ENCODE results near the gene AK8.

The AK8 gene

GRCh38 chr9:132919614-132920268 is 41.7 kb upstream of the AK8 start:
- no peak for TF ChIP-seq FOXM1 (IDR thresholded peaks at IDR 0.05; ENCODE audit: borderline replicate concordance, low read depth)
- TF ChIP-seq MAX (IDR thresholded peaks at IDR 0.05) = no peak
- TF ChIP-seq EP300 (IDR thresholded peaks at IDR 0.05; ENCODE audit: borderline replicate concordance) = no peak
- TF ChIP-seq NFIC (IDR thresholded peaks at IDR 0.05) = no peak
- no peak for TF ChIP-seq EGR1 (IDR thresholded peaks at IDR 0.05)

GRCh38 chr9:132914924-132915323 is 36.8 kb upstream of the AK8 start:
- TF ChIP-seq FOXM1 (IDR thresholded peaks at IDR 0.05; ENCODE audit: borderline replicate concordance, low read depth) (no peak), RAD21 (IDR thresholded peaks at IDR 0.05; ENCODE audit: low read depth) (no peak), TEAD4 (IDR thresholded peaks at IDR 0.05) (no peak), USF1 (IDR thresholded peaks at IDR 0.05) (no peak), TAF1 (IDR thresholded peaks at IDR 0.05; ENCODE audit: low read depth) (no peak), REST (IDR thresholded peaks at IDR 0.05; ENCODE audit: low read depth) (no peak), NFIC (IDR thresholded peaks at IDR 0.05) (no peak), YY1 (IDR thresholded peaks at IDR 0.05; ENCODE audit: low read depth) (no peak), EGR1 (IDR thresholded peaks at IDR 0.05) (no peak), CEBPB (IDR thresholded peaks at IDR 0.05) (no peak), ZBTB7A (IDR thresholded peaks at IDR 0.05; ENCODE audit: low read depth) (no peak), TCF12 (IDR thresholded peaks at IDR 0.05; ENCODE audit: low read depth) (no peak), CREB1 (IDR thresholded peaks at IDR 0.05; ENCODE audit: low read depth) (no peak), EP300 (IDR thresholded peaks at IDR 0.05; ENCODE audit: borderline replicate concordance) (no peak), MAX (IDR thresholded peaks at IDR 0.05) (no peak)

- no peak for TF ChIP-seq YY1 (IDR thresholded peaks at IDR 0.05; ENCODE audit: low read depth)
- TF ChIP-seq ZBTB7A (IDR thresholded peaks at IDR 0.05; ENCODE audit: low read depth) = no peak
Measured at GRCh38 chr9:132912131-132912530, 34.0 kb upstream of the AK8 start.

- TF ChIP-seq YY1 (IDR thresholded peaks at IDR 0.05; ENCODE audit: low read depth) (no peak), TAF1 (IDR thresholded peaks at IDR 0.05; ENCODE audit: low read depth) (no peak), EGR1 (IDR thresholded peaks at IDR 0.05) (no peak)
Measured at GRCh38 chr9:132910376-132910775, 32.3 kb upstream of the AK8 start.

- TF ChIP-seq USF1 (IDR thresholded peaks at IDR 0.05) (no peak), FOXM1 (IDR thresholded peaks at IDR 0.05; ENCODE audit: borderline replicate concordance, low read depth) (no peak), CREB1 (IDR thresholded peaks at IDR 0.05; ENCODE audit: low read depth) (no peak), TCF12 (IDR thresholded peaks at IDR 0.05; ENCODE audit: low read depth) (no peak), EP300 (IDR thresholded peaks at IDR 0.05; ENCODE audit: borderline replicate concordance) (no peak), RAD21 (IDR thresholded peaks at IDR 0.05; ENCODE audit: low read depth) (no peak), EGR1 (IDR thresholded peaks at IDR 0.05) (no peak), MAX (IDR thresholded peaks at IDR 0.05) (no peak), TEAD4 (IDR thresholded peaks at IDR 0.05) (no peak), CEBPB (IDR thresholded peaks at IDR 0.05) (no peak), TAF1 (IDR thresholded peaks at IDR 0.05; ENCODE audit: low read depth) (no peak), ZBTB7A (IDR thresholded peaks at IDR 0.05; ENCODE audit: low read depth) (no peak), NFIC (IDR thresholded peaks at IDR 0.05) (no peak), YY1 (IDR thresholded peaks at IDR 0.05; ENCODE audit: low read depth) (no peak), REST (IDR thresholded peaks at IDR 0.05; ENCODE audit: low read depth) (no peak)
Measured at GRCh38 chr9:132909311-132909710, 31.2 kb upstream of the AK8 start.

GRCh38 chr9:132908635-132909034 is 30.6 kb upstream of the AK8 start:
- TF ChIP-seq REST (IDR thresholded peaks at IDR 0.05; ENCODE audit: low read depth) (no peak), MAX (IDR thresholded peaks at IDR 0.05) (no peak), NFIC (IDR thresholded peaks at IDR 0.05) (no peak), CREB1 (IDR thresholded peaks at IDR 0.05; ENCODE audit: low read depth) (no peak), CEBPB (IDR thresholded peaks at IDR 0.05) (no peak), TEAD4 (IDR thresholded peaks at IDR 0.05) (no peak), FOXM1 (IDR thresholded peaks at IDR 0.05; ENCODE audit: borderline replicate concordance, low read depth) (no peak), ZBTB7A (IDR thresholded peaks at IDR 0.05; ENCODE audit: low read depth) (no peak), TAF1 (IDR thresholded peaks at IDR 0.05; ENCODE audit: low read depth) (no peak), EGR1 (IDR thresholded peaks at IDR 0.05) (no peak), TCF12 (IDR thresholded peaks at IDR 0.05; ENCODE audit: low read depth) (no peak), USF1 (IDR thresholded peaks at IDR 0.05) (no peak), YY1 (IDR thresholded peaks at IDR 0.05; ENCODE audit: low read depth) (no peak)

Data from Ishikawa (cell line).